HepG2 (cell line): ENCODE data around the gene FAM20A. TPM values are rescaled to one million over a fixed set of nuclear protein-coding genes. Genes with fewer than 3 reads are reported as not detected.

Experiments used
- ATAC-seq: fragments of 200-7000 bp; cut with Tn5 transposase; 3 replicates; pipeline ENCODE4 v1.9.1; 2020; ENCODE audit warnings: mild to moderate bottlenecking, moderate library complexity
- BruUV-seq: library from RNA; stranded (reverse); fragments of 400-500 nt; replicated peaks from 2 replicates; lab custom pipeline; 2021; lab: Mats Ljungman, UMichigan
- CTCF ChIA-PET: fragments of 300-600 bp; formaldehyde crosslinking; extraction: SDS; loops from one replicate; lab custom pipeline; 2021; ENCODE audit warnings: low total read pairs, inconsistent platforms, low intra/inter-chr PET ratio; lab: Yijun Ruan, JAX
- POLR2A ChIA-PET: fragments of 350-600 bp; sonication (Branson Sonifier 250); formaldehyde crosslinking; loops from one replicate; lab custom pipeline; 2020; ENCODE audit warnings: antibody characterized with exemption, inconsistent platforms; lab: Yijun Ruan, JAX
- DNase-seq: peaks from one replicate; pipeline ENCODE4 v3.0.0-alpha.2; 2015; ENCODE audit warnings: low spot score
- FAIRE-seq: peaks from 3 replicates; lab custom pipeline; 2011; peaks lifted over from hg19 to GRCh38; lab: Jason Lieb, UNC
- H2AFZ ChIP-seq: one replicate; pipeline ENCODE4 v1.6.1; 2011; ENCODE audit warnings: low read length, inconsistent platforms
- H3K27ac ChIP-seq: fragments of 300-600 bp; 3 replicates; pipeline ENCODE4 v1.8.0; 2011; ENCODE audit warnings: mixed run types, mild to moderate bottlenecking, mixed read lengths, low read length, inconsistent platforms; ENCODE audit not compliant: insufficient read depth; ENCODE audit errors: extremely low read length
- H3K27me3 ChIP-seq, 2 experiments: fragments of 200-600 bp in 1 of 2; 2 replicates in 1 of 2; 3 replicates in 1 of 2; pipeline versions ENCODE4 v1.6.0 to v1.8.0; 2011; ENCODE audit warnings: low read length in 2 of 2, mild to moderate bottlenecking in 2 of 2, moderate library complexity in 2 of 2, inconsistent platforms in 1 of 2; ENCODE audit not compliant: insufficient read depth in 2 of 2, control insufficient read depth in 1 of 2
- H3K36me3 ChIP-seq, 2 experiments: fragments of 200-600 bp in 1 of 2; replicated peaks in 1 of 2; 2 replicates in 1 of 2; 3 replicates in 1 of 2; pipeline versions ENCODE4 v1.5.1 to v1.8.0; 2011; ENCODE audit warnings: low read length in 2 of 2, inconsistent platforms in 1 of 2; ENCODE audit not compliant: insufficient read depth in 2 of 2, control insufficient read depth in 1 of 2
- H3K4me1 ChIP-seq: 2 replicates; pipeline ENCODE4 v1.5.1; 2012; ENCODE audit warnings: low read length, inconsistent platforms; ENCODE audit not compliant: insufficient read depth
- H3K4me2 ChIP-seq: 2 replicates; pipeline ENCODE4 v1.6.0; 2011; ENCODE audit warnings: low read depth, low read length, inconsistent platforms
- H3K4me3 ChIP-seq, 3 experiments: fragments of 200-600 bp in 1 of 3; sonication (generic), shearing (Covaris generic) in 1 of 3; replicated peaks in 1 of 3; 2 replicates each; pipeline ENCODE4 v1.5.1; 2011 to 2016; ENCODE audit warnings: low read length in 3 of 3, inconsistent platforms in 2 of 3, low read depth in 2 of 3, mild to moderate bottlenecking in 2 of 3, control low read depth in 1 of 3, mixed read lengths in 1 of 3; ENCODE audit not compliant: insufficient read depth in 1 of 3
- H3K79me2 ChIP-seq: one replicate; pipeline ENCODE4 v1.6.1; 2011; ENCODE audit warnings: low read length, inconsistent platforms; ENCODE audit not compliant: insufficient read depth
- H3K9ac ChIP-seq: 2 replicates; pipeline ENCODE4 v1.6.0; 2011; ENCODE audit warnings: mild to moderate bottlenecking, low read depth, low read length, inconsistent platforms; ENCODE audit not compliant: insufficient read depth
- H3K9me3 ChIP-seq: 2 replicates; pipeline ENCODE4 v1.5.1; 2012; ENCODE audit warnings: mild to moderate bottlenecking, low read length
- H4K20me1 ChIP-seq: 2 replicates; pipeline ENCODE4 v1.6.0; 2011; ENCODE audit warnings: inconsistent platforms, mild to moderate bottlenecking, low read length, moderate library complexity; ENCODE audit not compliant: insufficient read depth
- BRD4 ChIP-seq: sonication (generic); formaldehyde crosslinking; IDR thresholded peaks from 2 replicates; pipeline ENCODE4 v1.4.0; 2020; ENCODE audit warnings: missing genetic modification reagents
- NCOA5 ChIP-seq: sonication (generic); formaldehyde crosslinking; IDR thresholded peaks from 2 replicates; pipeline ENCODE4 v1.4.0; 2020; ENCODE audit warnings: missing genetic modification reagents
- NR3C1 ChIP-seq: sonication (generic); formaldehyde crosslinking; IDR thresholded peaks from 2 replicates; pipeline ENCODE4 v1.4.0; 2020; ENCODE audit warnings: missing genetic modification reagents
- PCBP1 ChIP-seq: fragments of 200-400 bp; formaldehyde crosslinking; IDR thresholded peaks from 2 replicates; pipeline ENCODE4 v1.6.1; 2017; ENCODE audit warnings: mild to moderate bottlenecking, low read depth, low read length, borderline replicate concordance
- RFX3 ChIP-seq: IDR thresholded peaks from 2 replicates; pipeline ENCODE4 v1.6.1; 2016; ENCODE audit warnings: missing biosample characterization, missing genetic modification reagents
- SCMH1 ChIP-seq: sonication (generic); formaldehyde crosslinking; IDR thresholded peaks from 2 replicates; pipeline ENCODE4 v1.9.0; 2021; ENCODE audit warnings: missing genetic modification reagents, mild to moderate bottlenecking, borderline replicate concordance
- STAT5B ChIP-seq: sonication (generic); formaldehyde crosslinking; IDR thresholded peaks from 2 replicates; pipeline ENCODE4 v1.4.0; 2020; ENCODE audit warnings: missing genetic modification reagents
- SUZ12 ChIP-seq: fragments of 150-350 bp; IDR thresholded peaks from 2 replicates; pipeline ENCODE4 v1.6.1; 2014; ENCODE audit warnings: low read depth, low read length
- TOE1 ChIP-seq: sonication (generic); formaldehyde crosslinking; IDR thresholded peaks from 2 replicates; pipeline ENCODE4 v1.4.0; 2020; ENCODE audit warnings: mild to moderate bottlenecking, missing genetic modification reagents
- ZBTB26 ChIP-seq: IDR thresholded peaks from 2 replicates; pipeline ENCODE4 v1.6.1; 2016; ENCODE audit warnings: missing compliant biosample characterization, missing genetic modification reagents, borderline replicate concordance
- ZMYM3 ChIP-seq: sonication (generic); formaldehyde crosslinking; IDR thresholded peaks from 2 replicates; pipeline ENCODE4 v1.5.1; 2020; ENCODE audit warnings: mild to moderate bottlenecking, missing genetic modification reagents
- ZNF230 ChIP-seq: sonication (generic); formaldehyde crosslinking; IDR thresholded peaks from 2 replicates; pipeline ENCODE4 v1.4.0; 2020; ENCODE audit warnings: mild to moderate bottlenecking, missing genetic modification reagents
- ZNF530 ChIP-seq: sonication (generic); formaldehyde crosslinking; IDR thresholded peaks from 2 replicates; pipeline ENCODE4 v1.5.0; 2020; ENCODE audit warnings: low read depth, mild to moderate bottlenecking, missing genetic modification reagents
- ZNF558 ChIP-seq: sonication (generic); formaldehyde crosslinking; IDR thresholded peaks from 2 replicates; pipeline ENCODE4 v1.9.0; 2022; ENCODE audit warnings: mild to moderate bottlenecking, missing genetic modification reagents, borderline replicate concordance
- ZNF569 ChIP-seq: sonication (generic); formaldehyde crosslinking; IDR thresholded peaks from 2 replicates; pipeline ENCODE4 v1.5.0; 2020; ENCODE audit warnings: mild to moderate bottlenecking, missing genetic modification reagents, moderate library complexity, borderline replicate concordance
- WGBS: methylation state at CpG from one replicate; pipeline ENCODE4 v1.1.6; 2017; ENCODE audit warnings: low lambda C conversion rate; 5-methylcytosine and 5-hydroxymethylcytosine counted together
- in situ Hi-C: cut with HindIII; loops from 2 replicates; pipeline ENCODE4 v1.10.0; 2017; ENCODE audit warnings: low pct_unique_long_range_greater_than_20kb; ENCODE audit not compliant: extremely low pct_ligation_motif_present
- intact Hi-C: fragments of 100-400 bp; cut with micrococcal nuclease; formaldehyde crosslinking; loops from one replicate; pipeline ENCODE4 v1.10.0; 2022; ENCODE audit not compliant: unreplicated experiment
- polyA plus RNA-seq, 8 experiments: library from polyadenylated mRNA; depleted of rRNA in 3 of 8; stranded (reverse) in 7 of 8; unstranded in 1 of 8; fragments of >200 nt; fragmentation: Illumina TruSeq in 4 of 8; extraction: Trizol in 4 of 8; gene quantifications; 2 replicates each; pipeline versions ENCODE4 v1.2.1 to v1.2.3, GENCODE V29; 2011 to 2016; ENCODE audit warnings: low read depth in 4 of 8, missing spikeins in 1 of 8, mixed read lengths in 1 of 8; ENCODE audit not compliant: insufficient read depth in 1 of 8
- total RNA-seq, 5 experiments: library from RNA; depleted of rRNA; stranded (reverse); fragments of >200 nt; fragmentation: Illumina TruSeq; extraction: Trizol; gene quantifications; 2 replicates each; pipeline ENCODE4 v1.2.3, GENCODE V29; 2016; ENCODE audit warnings: low read depth in 1 of 5
- TF ChIP-seq, protein P1 (sequence below): sonication (generic); formaldehyde crosslinking; IDR thresholded peaks from 2 replicates; pipeline ENCODE4 v1.4.0; 2020; ENCODE audit warnings: mild to moderate bottlenecking, low read depth, missing genetic modification reagents
- TF ChIP-seq, protein P2 (sequence below), 2 experiments: sonication (generic) in 1 of 2; formaldehyde crosslinking in 1 of 2; IDR thresholded peaks; 2 replicates each; pipeline versions ENCODE4 v1.6.1 to v1.9.0; 2014 to 2022; ENCODE audit warnings: antibody characterized with exemption in 1 of 2, borderline replicate concordance in 1 of 2, inconsistent platforms in 1 of 2, low read depth in 1 of 2, missing genetic modification reagents in 1 of 2

FAM20A gene
- total and polyA plus RNA-seq, 2 of the 13 experiments (the other 11 are each of a cell fraction or from before 2014, with no cell fraction given), result 9.3 to 20.7 TPM

DNA sequence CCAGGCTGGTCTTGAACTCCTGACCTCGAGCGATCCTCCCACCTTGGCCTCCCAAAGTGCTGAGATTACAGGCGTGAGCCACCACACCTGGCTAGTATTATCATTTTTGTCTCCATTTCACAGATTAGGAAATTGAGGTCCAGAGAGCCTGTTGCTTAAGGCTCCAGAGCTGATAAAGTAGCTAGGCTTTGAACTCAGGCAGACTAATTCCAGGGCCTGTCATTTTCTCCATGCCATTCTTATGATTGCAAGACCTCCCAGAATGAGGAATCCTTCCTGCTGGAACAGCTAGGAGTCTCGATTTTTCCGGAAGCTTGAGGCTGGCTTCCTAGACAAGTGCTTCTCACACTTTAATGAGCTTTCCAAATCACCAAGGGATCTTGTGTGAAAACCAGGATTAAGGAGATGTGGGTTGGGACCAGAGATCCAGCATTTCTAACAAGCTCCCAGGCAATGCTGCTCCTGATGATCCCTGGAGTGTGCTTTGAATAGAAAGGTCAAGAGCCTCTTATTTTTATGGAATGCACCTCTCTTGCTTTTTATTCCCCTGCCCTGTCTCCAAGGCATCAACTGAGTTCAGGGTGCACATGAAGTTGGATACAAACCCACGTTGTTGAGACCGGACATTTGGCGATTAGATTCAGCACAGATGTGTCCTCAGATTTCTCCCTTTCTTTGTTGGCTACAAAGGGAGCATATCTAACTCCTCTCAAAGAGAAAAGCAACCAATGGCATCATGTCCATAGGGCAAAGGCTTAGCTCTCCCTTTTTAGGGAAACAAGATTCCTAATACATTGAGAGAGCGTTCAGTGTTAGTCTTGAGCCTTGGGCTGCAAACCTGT is 40.3 kb upstream of the FAM20A start:
- no peak for DNase-seq
- ChIA-PET CTCF (no interaction called here), POLR2A (no interaction called here)
- H3K9ac ChIP-seq, result no peak overlapping the region
- in situ Hi-C loops (no loop called here), intact Hi-C loops (no loop called here)
- no peak for FAIRE-seq
- H3K4me3 ChIP-seq, result no peak overlapping the region
- H3K27me3 ChIP-seq, result peaks cover 2 to 7% of the 10 kb centered on the region in 2 experiments; a peak in 2 of 5 replicates
- no peak overlapping the region for H2AFZ ChIP-seq
- no peak overlapping the region for H3K4me2 ChIP-seq
- H3K9me3 ChIP-seq, result no peaks in the 10 kb centered on the region
- BruUV-seq, result no TSS peak
- no peak overlapping the region for H3K27ac ChIP-seq
- 58% methylated on average over 9 of the region's 9 CpGs for WGBS
- no peaks in the 10 kb centered on the region for H3K36me3 ChIP-seq
- no peaks in the 10 kb centered on the region for H4K20me1 ChIP-seq
- ATAC-seq, result no peak
- H3K4me1 ChIP-seq, result no peaks in the 10 kb centered on the region
- H3K79me2 ChIP-seq, result no peaks in the 10 kb centered on the region
- TF ChIP-seq, protein P1, sequence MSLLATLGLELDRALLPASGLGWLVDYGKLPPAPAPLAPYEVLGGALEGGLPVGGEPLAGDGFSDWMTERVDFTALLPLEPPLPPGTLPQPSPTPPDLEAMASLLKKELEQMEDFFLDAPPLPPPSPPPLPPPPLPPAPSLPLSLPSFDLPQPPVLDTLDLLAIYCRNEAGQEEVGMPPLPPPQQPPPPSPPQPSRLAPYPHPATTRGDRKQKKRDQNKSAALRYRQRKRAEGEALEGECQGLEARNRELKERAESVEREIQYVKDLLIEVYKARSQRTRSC (CRISPR knock-in tag), result no peak
- no peak for TF ChIP-seq STAT5B (CRISPR knock-in tag)
- TF ChIP-seq ZMYM3 (CRISPR knock-in tag), result no peak
- no peak for TF ChIP-seq ZBTB26
- TF ChIP-seq NCOA5 (CRISPR knock-in tag), result no peak
- TF ChIP-seq SUZ12, result no peak
- TF ChIP-seq RFX3, result no peak
- TF ChIP-seq PCBP1, result no peak
- TF ChIP-seq SCMH1 (CRISPR knock-in tag), result no peak
- no peak for TF ChIP-seq ZNF530 (CRISPR knock-in tag)
- no peak for TF ChIP-seq ZNF230
- TF ChIP-seq, protein P2, sequence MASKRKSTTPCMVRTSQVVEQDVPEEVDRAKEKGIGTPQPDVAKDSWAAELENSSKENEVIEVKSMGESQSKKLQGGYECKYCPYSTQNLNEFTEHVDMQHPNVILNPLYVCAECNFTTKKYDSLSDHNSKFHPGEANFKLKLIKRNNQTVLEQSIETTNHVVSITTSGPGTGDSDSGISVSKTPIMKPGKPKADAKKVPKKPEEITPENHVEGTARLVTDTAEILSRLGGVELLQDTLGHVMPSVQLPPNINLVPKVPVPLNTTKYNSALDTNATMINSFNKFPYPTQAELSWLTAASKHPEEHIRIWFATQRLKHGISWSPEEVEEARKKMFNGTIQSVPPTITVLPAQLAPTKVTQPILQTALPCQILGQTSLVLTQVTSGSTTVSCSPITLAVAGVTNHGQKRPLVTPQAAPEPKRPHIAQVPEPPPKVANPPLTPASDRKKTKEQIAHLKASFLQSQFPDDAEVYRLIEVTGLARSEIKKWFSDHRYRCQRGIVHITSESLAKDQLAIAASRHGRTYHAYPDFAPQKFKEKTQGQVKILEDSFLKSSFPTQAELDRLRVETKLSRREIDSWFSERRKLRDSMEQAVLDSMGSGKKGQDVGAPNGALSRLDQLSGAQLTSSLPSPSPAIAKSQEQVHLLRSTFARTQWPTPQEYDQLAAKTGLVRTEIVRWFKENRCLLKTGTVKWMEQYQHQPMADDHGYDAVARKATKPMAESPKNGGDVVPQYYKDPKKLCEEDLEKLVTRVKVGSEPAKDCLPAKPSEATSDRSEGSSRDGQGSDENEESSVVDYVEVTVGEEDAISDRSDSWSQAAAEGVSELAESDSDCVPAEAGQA (IDR thresholded peaks at IDR 0.05; ENCODE audit: low read depth), result no peak
- TF ChIP-seq, protein P2 (CRISPR knock-in tag; IDR thresholded peaks at IDR 0.05; ENCODE audit: borderline replicate concordance), result no peak
- TF ChIP-seq NR3C1 (CRISPR knock-in tag), result no peak
- no peak for TF ChIP-seq ZNF569 (CRISPR knock-in tag)
- no peak for TF ChIP-seq ZNF558 (CRISPR knock-in tag)
- TF ChIP-seq BRD4, result no peak
- TF ChIP-seq TOE1 (CRISPR knock-in tag), result no peak
